Left lung (tissue), 10 donors: ENCODE results near the gene TMUB1. TPM values are rescaled to one million over a fixed set of nuclear protein-coding genes. Genes with fewer than 3 reads are reported as not detected.

Experiments
- ATAC-seq: fragments of 200-7000 bp; cut with Tn5 transposase; one replicate; pipeline ENCODE4 v1.9.1; 2020; ENCODE audit warnings: moderate library complexity
- DNase-seq, 4 donors: peaks; one replicate each; pipeline ENCODE4 v3.0.0-alpha.2; 2013 to 2020
- H3K27ac ChIP-seq, 2 donors: fragments of 200-600 bp; sonication (generic) in 1 of 2; one replicate each; pipeline versions ENCODE4 v1.5.0 to v1.8.0; 2020 to 2021
- H3K27me3 ChIP-seq, 2 donors: fragments of 200-600 bp; sonication (generic) in 1 of 2; one replicate each; pipeline versions ENCODE4 v1.5.0 to v1.8.0; 2020 to 2021
- H3K36me3 ChIP-seq, 2 donors: fragments of 200-600 bp; sonication (generic) in 1 of 2; one replicate each; pipeline versions ENCODE4 v1.5.0 to v1.8.0; 2020 to 2021
- H3K4me1 ChIP-seq, 2 donors: fragments of 200-600 bp; one replicate each; pipeline ENCODE4 v1.8.0; 2021
- H3K4me3 ChIP-seq, 2 donors: fragments of 200-600 bp; sonication (generic) in 1 of 2; one replicate each; pipeline versions ENCODE4 v1.5.0 to v1.8.0; 2020 to 2021; ENCODE audit warnings: mild to moderate bottlenecking in 1 of 2
- H3K9me3 ChIP-seq, 2 donors: fragments of 200-600 bp; sonication (generic) in 1 of 2; one replicate each; pipeline versions ENCODE4 v1.5.0 to v1.8.0; 2020 to 2021
- CTCF ChIP-seq, 2 donors: fragments of 200-600 bp; sonication (generic) in 1 of 2; IDR thresholded peaks; one replicate each; pipeline versions ENCODE4 v1.5.0 to v1.8.0; 2021; ENCODE audit warnings: antibody characterized with exemption in 2 of 2
- intact Hi-C, 2 donors: fragments of 100-400 bp; cut with DNase I; formaldehyde crosslinking; loops; one replicate each; pipeline versions ENCODE4 v1.11.2 to v1.14.2; 2022
- polyA plus RNA-seq, 6 donors: library from polyadenylated mRNA; unstranded; fragments of 120-200 nt; gene quantifications; one replicate each; pipeline ENCODE4 v1.2.1, GENCODE V29; 2013; ENCODE audit not compliant: insufficient read length in 6 of 6
- total RNA-seq, 2 donors: library from RNA; stranded (reverse); fragmentation: NEBNext Ultra II Directional; extraction: Animal tissue kit (Norgen Biotek cat#: 25700); gene quantifications; one replicate each; pipeline ENCODE4 v1.2.1, GENCODE V29; 2021
- donor health status: DM: no; HTN: yes; CAD: no.
- donor health status: DM: no; HTN: no; CAD: no.

Gene TMUB1
- total and polyA plus RNA-seq, 8 donors = 21.2 to 49.1 (median 24.5) TPM

GRCh38 chr7:151060416-151061212 lies 22.7 kb downstream of the TMUB1 start:
- Histone ChIP-seq H3K36me3 (peaks cover 0 to 31% of the 10 kb centered on the region in 2 donors), H3K27me3 (no peaks in the 10 kb centered on the region), H3K9me3 (no peaks in the 10 kb centered on the region), H3K4me1 (peaks cover 33 to 55% of the 10 kb centered on the region in 2 donors), H3K4me3 (peak overlapping the region; percentile 86 to 93), H3K27ac (peak overlapping the region; percentile 96 to 98)
- peak in 2 of 4 donors; percentile 39 to 71 for DNase-seq
- no peak for TF ChIP-seq CTCF (IDR thresholded peaks at IDR 0.05)
- peak; percentile 5 for ATAC-seq
- intact Hi-C loops = no loop called here

GRCh38 chr7:151060113-151060415 lies 23.2 kb downstream of the TMUB1 start:
- no peak for TF ChIP-seq CTCF (IDR thresholded peaks at IDR 0.05)
- intact Hi-C loops = no loop called here
- peaks cover 33 to 55% of the 10 kb centered on the region in 2 donors for H3K4me1 ChIP-seq
- H3K27me3 ChIP-seq = no peaks in the 10 kb centered on the region
- ATAC-seq (no peak), DNase-seq (no peak)
- no peaks in the 10 kb centered on the region for H3K9me3 ChIP-seq
- H3K27ac ChIP-seq = peak overlapping the region; percentile 96 to 98
- peaks cover 0 to 25% of the 10 kb centered on the region in 2 donors for H3K36me3 ChIP-seq
- peak overlapping the region; percentile 86 to 93 for H3K4me3 ChIP-seq

DNA sequence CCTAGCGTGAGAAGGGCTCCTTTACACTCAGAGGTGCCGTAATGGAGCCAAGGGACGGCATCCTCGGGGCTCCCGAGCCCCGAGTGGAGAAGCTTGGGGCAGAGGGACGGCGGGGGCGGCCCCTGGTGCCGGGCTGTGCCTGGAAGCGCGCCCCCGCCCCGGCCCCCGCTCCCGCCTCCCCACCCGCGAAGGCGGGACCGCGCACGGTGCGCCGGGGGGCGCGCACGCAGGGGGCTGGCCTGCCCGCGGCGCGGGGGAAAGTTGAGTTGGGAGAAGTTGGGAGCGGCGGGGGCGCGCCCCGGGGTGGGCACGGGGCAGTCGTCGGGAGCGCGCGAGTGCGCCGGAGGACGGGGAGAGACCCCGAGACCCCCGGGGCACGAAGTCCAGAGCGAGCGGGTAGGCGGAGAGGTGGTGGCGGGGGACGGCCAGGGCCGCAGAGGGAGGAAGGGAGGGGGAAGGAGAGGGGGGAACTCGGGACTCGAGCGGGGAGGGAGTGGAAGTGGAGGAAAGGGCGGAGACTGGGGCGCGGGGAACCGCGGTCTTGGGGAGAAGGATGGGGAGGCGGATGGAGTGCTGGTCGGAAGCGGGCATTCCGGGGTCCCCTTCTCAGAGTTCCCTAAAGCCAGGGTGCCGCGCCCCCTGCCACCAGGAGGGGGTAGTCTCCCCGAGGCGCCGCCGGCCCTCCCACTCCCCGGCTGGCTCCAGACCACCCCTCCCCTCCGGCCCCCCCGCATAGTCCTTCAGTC lies 23.8 kb downstream of the TMUB1 start, which contains the start of gene SLC4A2:
Gene SLC4A2 (plus strand): TSS at position 223 of the 746 bp plus-strand sequence. CDS start 2,399 bp downstream, outside the sequence.
- Histone ChIP-seq H3K36me3 (peaks cover 0 to 20% of the 10 kb centered on the region in 2 donors), H3K9me3 (no peaks in the 10 kb centered on the region), H3K27me3 (no peaks in the 10 kb centered on the region), H3K4me3 (peak within 1 kb of the TSS; percentile 86 to 93), H3K27ac (peak within 1 kb of the TSS; percentile 96 to 98), H3K4me1 (peaks cover 33 to 55% of the 10 kb centered on the region in 2 donors)
- DNase-seq = peak; percentile 79 to 94 (median 86)
- peak; percentile 41 for ATAC-seq
- peak; percentile 31 to 43 for TF ChIP-seq CTCF (IDR thresholded peaks at IDR 0.05)
- intact Hi-C loops = no loop called here

- DNase-seq = no peak
- intact Hi-C loops = no loop called here
Observed at GRCh38 chr7:151058781-151059366, 24.4 kb downstream of the TMUB1 start.

More at GRCh38 chr7:151058781-151059366, 24.4 kb downstream of the TMUB1 start:
- H3K27me3 ChIP-seq = no peaks in the 10 kb centered on the region
- peaks cover 33 to 55% of the 10 kb centered on the region in 2 donors for H3K4me1 ChIP-seq
- no peak for TF ChIP-seq CTCF (IDR thresholded peaks at IDR 0.05)
- H3K36me3 ChIP-seq = peaks cover 0 to 16% of the 10 kb centered on the region in 2 donors
- H3K27ac ChIP-seq = peak overlapping the region; percentile 96 to 98
- H3K9me3 ChIP-seq = no peaks in the 10 kb centered on the region
- peak overlapping the region; percentile 86 to 93 for H3K4me3 ChIP-seq
- no peak for ATAC-seq
